ENCODE results near the gene FDXR. TPM values are rescaled to one million over a fixed set of nuclear protein-coding genes. Genes with fewer than 3 reads are reported as not detected.

FDXR gene
- total RNA-seq, 1 donor from 2014 or later: 34.2 TPM

DNA sequence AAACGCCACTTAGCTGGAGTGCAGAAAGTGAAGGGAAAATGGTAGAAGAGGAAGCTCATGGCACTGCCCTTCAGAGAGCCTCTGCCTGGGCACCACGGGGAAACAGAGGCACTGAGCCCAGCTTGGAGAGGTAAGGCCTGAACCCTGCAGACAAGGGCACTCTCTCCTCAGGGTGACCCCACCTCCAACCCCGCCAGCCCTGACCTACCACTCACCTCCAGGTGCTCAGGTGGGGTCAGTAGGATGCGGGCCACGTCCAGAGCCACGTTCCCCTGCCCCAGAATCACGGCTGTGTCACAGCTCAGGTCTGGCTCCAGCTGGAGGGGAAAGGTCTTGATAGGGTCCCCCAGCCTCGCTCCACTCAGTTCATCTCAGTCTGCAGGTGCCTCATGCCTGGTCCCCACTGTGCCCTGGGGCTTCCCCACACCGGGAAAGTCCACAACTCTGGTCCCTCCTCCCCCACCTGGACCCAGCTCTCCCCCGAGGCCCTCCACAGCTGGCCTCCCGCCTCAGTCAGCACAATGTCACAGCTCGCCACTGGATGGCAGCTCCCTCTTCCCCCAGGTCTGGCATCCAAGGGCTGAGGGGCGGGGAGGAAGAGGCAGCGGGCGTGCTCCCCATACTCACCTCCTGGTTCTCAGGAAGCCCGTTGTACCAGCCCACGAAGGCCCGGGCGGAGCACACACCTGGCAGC lies 7.1 kb downstream of the FDXR start:
- Histone ChIP-seq H3K27me3 (ENCODE audit: insufficient read depth, low read length) (peaks cover 9% of the 10 kb centered on the region), H3K9ac (ENCODE audit: low read length) (no peak overlapping the region), H3K79me2 (ENCODE audit: insufficient read depth, low read length) (no peaks in the 10 kb centered on the region), H2AFZ (ENCODE audit: low read depth, low read length) (no peak overlapping the region), H4K20me1 (ENCODE audit: insufficient read depth, low read length) (peaks cover 55% of the 10 kb centered on the region), H3K9me3 (ENCODE audit: insufficient read depth, low read depth, low read length) (no peaks in the 10 kb centered on the region), H3K4me1 (ENCODE audit: insufficient read depth, low read length) (peaks cover 4% of the 10 kb centered on the region), H3K4me3 (ENCODE audit: insufficient read depth, low read depth, low read length) (no peak overlapping the region), H3K27ac (ENCODE audit: low read depth, low read length) (no peak overlapping the region), H3K36me3 (ENCODE audit: insufficient read depth, low read length) (peaks cover 3% of the 10 kb centered on the region), H3K4me2 (ENCODE audit: low read length) (no peak overlapping the region)
- Mint-ChIP-seq H3K36me3 (ENCODE audit: low read depth, unreplicated experiment) (peaks cover 22% of the 10 kb centered on the region), H3K27me3 (ENCODE audit: low read depth, unreplicated experiment) (peaks cover 5% of the 10 kb centered on the region), H3K27ac (ENCODE audit: unreplicated experiment) (no peak overlapping the region), H3K4me3 (ENCODE audit: unreplicated experiment) (no peak overlapping the region), H3K9me3 (ENCODE audit: unreplicated experiment) (no peaks in the 10 kb centered on the region), H3K4me1 (ENCODE audit: low read depth, unreplicated experiment) (peaks cover 10% of the 10 kb centered on the region)
- FAIRE-seq (no peak), DNase-seq (ENCODE audit: low read depth) (no peak)
- TF ChIP-seq, protein P1, sequence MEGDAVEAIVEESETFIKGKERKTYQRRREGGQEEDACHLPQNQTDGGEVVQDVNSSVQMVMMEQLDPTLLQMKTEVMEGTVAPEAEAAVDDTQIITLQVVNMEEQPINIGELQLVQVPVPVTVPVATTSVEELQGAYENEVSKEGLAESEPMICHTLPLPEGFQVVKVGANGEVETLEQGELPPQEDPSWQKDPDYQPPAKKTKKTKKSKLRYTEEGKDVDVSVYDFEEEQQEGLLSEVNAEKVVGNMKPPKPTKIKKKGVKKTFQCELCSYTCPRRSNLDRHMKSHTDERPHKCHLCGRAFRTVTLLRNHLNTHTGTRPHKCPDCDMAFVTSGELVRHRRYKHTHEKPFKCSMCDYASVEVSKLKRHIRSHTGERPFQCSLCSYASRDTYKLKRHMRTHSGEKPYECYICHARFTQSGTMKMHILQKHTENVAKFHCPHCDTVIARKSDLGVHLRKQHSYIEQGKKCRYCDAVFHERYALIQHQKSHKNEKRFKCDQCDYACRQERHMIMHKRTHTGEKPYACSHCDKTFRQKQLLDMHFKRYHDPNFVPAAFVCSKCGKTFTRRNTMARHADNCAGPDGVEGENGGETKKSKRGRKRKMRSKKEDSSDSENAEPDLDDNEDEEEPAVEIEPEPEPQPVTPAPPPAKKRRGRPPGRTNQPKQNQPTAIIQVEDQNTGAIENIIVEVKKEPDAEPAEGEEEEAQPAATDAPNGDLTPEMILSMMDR (IDR thresholded peaks at IDR 0.05; ENCODE audit: insufficient read depth, low read depth, low read length): no peak
- no peak for TF ChIP-seq EZH2 (IDR thresholded peaks at IDR 0.05; ENCODE audit: insufficient read depth, low read length)

DNA sequence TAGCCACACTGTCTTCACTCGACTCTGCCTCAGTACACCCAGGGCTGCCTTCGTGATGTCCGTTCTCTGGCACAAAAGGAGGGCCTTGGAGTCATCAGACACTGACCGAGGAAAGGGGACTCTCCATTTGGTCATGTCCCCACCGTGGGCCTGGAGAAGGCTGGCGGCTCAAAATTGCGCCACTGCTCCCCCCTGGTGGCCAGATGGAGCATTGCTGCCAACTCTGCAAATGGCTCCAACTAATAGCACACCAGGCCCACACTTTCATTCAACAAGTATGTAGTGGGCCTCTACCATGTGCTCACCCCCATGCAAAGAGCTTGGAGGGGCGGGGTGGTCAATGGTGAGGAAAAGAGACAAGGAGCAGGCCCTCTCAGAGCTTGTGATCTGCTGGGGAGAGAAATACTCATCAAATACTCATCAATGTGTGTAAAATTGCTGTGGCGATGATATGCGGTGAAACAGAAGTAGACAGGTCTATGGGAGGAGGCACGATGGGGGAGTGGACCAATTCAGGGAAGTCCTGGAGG lies 7.9 kb downstream of the FDXR start:
- Histone ChIP-seq H3K4me1 (ENCODE audit: insufficient read depth, low read length) (peaks cover 4% of the 10 kb centered on the region), H3K27ac (ENCODE audit: low read depth, low read length) (no peak overlapping the region), H3K4me3 (ENCODE audit: insufficient read depth, low read depth, low read length) (no peak overlapping the region), H4K20me1 (ENCODE audit: insufficient read depth, low read length) (peaks cover 62% of the 10 kb centered on the region), H2AFZ (ENCODE audit: low read depth, low read length) (no peak overlapping the region), H3K36me3 (ENCODE audit: insufficient read depth, low read length) (peaks cover 3% of the 10 kb centered on the region), H3K79me2 (ENCODE audit: insufficient read depth, low read length) (no peaks in the 10 kb centered on the region), H3K9me3 (ENCODE audit: insufficient read depth, low read depth, low read length) (no peaks in the 10 kb centered on the region), H3K9ac (ENCODE audit: low read length) (no peak overlapping the region), H3K27me3 (ENCODE audit: insufficient read depth, low read length) (peaks cover 16% of the 10 kb centered on the region), H3K4me2 (ENCODE audit: low read length) (no peak overlapping the region)
- peaks cover 19% of the 10 kb centered on the region for H3K36me3 Mint-ChIP-seq (ENCODE audit: low read depth, unreplicated experiment)
- peak overlapping the region; percentile 1 for H3K27ac Mint-ChIP-seq (ENCODE audit: unreplicated experiment)
- no peak for DNase-seq (ENCODE audit: low read depth)
- FAIRE-seq: no peak
- no peaks in the 10 kb centered on the region for H3K9me3 Mint-ChIP-seq (ENCODE audit: unreplicated experiment)
- no peak overlapping the region for H3K4me3 Mint-ChIP-seq (ENCODE audit: unreplicated experiment)
- peaks cover 6% of the 10 kb centered on the region for H3K27me3 Mint-ChIP-seq (ENCODE audit: low read depth, unreplicated experiment)
- H3K4me1 Mint-ChIP-seq (ENCODE audit: low read depth, unreplicated experiment): peaks cover 8% of the 10 kb centered on the region
- no peak for TF ChIP-seq EZH2 (IDR thresholded peaks at IDR 0.05; ENCODE audit: insufficient read depth, low read length)
- TF ChIP-seq, protein P1 (IDR thresholded peaks at IDR 0.05; ENCODE audit: insufficient read depth, low read depth, low read length): peak; percentile 83

DNA sequence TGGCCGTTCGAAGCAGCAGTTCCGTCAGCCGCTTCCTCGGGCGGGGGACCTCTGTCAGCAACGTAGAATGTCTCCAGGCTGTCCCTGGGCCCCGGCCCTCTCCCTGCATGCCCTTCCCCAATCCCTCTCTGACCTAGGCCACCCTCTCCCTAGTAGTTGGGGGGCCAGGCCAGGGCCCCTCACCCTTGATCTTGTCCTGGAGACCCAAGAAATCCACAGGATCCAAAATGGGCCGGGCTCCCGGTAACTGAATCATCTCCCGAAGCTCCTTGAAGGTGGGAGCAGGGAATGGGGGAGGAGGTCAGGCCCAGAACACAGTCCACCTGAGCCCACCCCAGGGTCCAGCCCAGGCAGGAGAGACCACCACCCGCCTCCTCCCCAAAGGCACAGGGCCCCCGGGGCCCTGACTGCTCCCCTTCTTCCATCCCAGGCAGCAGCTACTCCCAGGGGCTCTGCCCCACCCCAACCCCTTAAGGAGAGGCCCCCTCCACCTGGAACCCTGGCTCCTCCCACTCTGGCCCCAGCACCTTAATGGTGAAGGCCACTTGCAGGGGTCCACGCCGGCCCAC lies 8.4 kb downstream of the FDXR start:
- Mint-ChIP-seq H3K9me3 (ENCODE audit: unreplicated experiment) (no peaks in the 10 kb centered on the region), H3K4me1 (ENCODE audit: low read depth, unreplicated experiment) (peaks cover 8% of the 10 kb centered on the region), H3K36me3 (ENCODE audit: low read depth, unreplicated experiment) (peaks cover 16% of the 10 kb centered on the region), H3K27ac (ENCODE audit: unreplicated experiment) (no peak overlapping the region), H3K27me3 (ENCODE audit: low read depth, unreplicated experiment) (peaks cover 6% of the 10 kb centered on the region), H3K4me3 (ENCODE audit: unreplicated experiment) (no peak overlapping the region)
- Histone ChIP-seq H3K27me3 (ENCODE audit: insufficient read depth, low read length) (peaks cover 16% of the 10 kb centered on the region), H3K4me2 (ENCODE audit: low read length) (no peak overlapping the region), H3K36me3 (ENCODE audit: insufficient read depth, low read length) (peaks cover 3% of the 10 kb centered on the region), H3K4me1 (ENCODE audit: insufficient read depth, low read length) (peaks cover 4% of the 10 kb centered on the region), H3K27ac (ENCODE audit: low read depth, low read length) (no peak overlapping the region), H3K9me3 (ENCODE audit: insufficient read depth, low read depth, low read length) (no peaks in the 10 kb centered on the region), H3K79me2 (ENCODE audit: insufficient read depth, low read length) (no peaks in the 10 kb centered on the region), H3K9ac (ENCODE audit: low read length) (no peak overlapping the region), H2AFZ (ENCODE audit: low read depth, low read length) (no peak overlapping the region), H3K4me3 (ENCODE audit: insufficient read depth, low read depth, low read length) (no peak overlapping the region), H4K20me1 (ENCODE audit: insufficient read depth, low read length) (peaks cover 59% of the 10 kb centered on the region)
- FAIRE-seq (no peak), DNase-seq (ENCODE audit: low read depth) (no peak)
- TF ChIP-seq, protein P1 (IDR thresholded peaks at IDR 0.05; ENCODE audit: insufficient read depth, low read depth, low read length): no peak
- no peak for TF ChIP-seq EZH2 (IDR thresholded peaks at IDR 0.05; ENCODE audit: insufficient read depth, low read length)

Data from astrocyte (in vitro differentiated cells and primary cell).